ENCODE measurements around the gene LCT.
"Not testable (repeated sequence)": the region's sequence is repeated elsewhere in the genome, so short reads cannot be mapped to it uniquely, and the experiment has no call there.

Gene LCT

DNA sequence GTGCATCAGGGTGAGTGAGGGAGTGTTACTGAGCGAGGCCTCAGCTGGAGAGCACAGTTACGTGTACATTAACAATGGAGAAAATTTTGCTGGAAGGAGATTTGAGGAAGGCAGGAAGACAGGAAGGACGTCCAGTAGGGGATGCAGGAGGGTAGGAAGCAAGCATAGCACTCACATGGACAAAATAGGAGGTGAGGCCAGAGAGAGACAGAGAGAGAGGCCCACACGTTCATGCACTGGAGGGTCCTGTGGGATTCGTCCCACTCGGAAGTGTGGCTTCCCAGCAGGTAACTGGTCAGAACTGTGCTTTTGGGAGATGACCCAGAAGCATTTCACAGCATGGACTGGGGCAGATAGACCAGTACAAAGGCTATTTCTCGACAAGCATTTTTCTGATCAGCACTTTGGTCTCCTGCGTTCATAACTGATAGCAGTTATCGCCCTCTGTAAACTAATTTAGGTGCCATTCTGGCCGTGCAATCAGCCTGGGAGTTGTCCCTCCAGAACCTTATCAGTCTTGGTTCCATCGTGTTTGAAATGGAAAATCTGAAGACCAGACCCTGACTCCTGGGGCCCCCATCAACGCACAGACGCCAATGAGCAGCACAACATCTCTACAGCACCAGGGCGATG, 5.7 kb downstream of the LCT start:
- no peak for DNase-seq

DNA sequence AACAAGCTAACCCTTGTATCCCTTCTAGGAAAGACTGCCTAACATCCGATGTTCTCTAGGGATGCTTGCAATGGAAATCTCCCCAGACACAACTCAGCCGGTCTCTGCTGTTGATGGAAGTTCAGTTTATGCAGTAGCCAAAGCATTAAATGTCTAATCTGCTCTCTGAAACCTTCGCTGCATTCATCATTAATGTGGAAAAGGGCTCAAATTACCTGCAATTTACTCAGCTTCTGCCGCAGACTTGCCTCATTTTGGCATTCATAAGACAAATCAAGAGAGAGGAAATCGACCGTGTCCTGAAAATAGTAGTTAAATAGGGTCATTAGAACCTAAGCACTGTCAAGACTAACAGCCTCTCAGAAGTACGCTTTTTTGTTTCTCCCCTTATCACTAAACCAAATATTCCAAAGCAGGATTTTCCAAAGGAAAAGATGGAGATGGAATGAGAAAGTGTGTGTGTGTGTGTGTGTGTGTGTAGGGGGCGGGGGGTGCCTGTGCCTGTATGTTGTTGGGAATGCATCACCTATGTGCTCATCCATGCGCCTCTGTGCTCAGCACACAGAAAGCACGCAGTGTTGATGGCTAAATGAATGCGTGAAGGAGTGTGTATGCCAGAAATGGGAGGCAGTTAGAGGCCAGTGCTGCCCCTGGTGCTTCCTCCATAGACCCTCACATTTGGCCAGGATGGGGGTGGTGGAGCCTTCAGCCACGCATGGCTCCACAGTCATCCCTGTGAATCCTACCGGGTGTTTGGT, 7.4 kb downstream of the LCT start:
- DNase-seq = no peak

DNA sequence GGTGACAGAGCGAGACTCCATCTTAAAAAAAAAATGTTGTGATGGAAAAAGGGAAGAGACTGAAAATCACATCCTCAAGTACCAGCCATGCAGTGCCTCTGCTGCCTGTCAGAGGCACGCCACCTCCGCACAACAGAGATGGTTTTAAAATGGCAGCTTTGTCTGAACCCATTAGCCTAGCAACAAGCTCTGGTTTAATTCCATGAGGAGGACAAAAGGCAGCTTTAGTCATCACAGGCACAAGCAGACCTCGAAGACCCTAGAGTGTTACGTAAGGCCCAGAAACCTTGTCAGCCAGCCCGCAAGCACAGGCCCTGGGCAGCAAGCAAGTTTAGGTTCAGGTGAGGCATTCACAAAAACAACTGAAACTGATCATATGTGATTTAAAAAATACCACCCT, 10.4 kb downstream of the LCT start:
- DNase-seq = no peak

DNA sequence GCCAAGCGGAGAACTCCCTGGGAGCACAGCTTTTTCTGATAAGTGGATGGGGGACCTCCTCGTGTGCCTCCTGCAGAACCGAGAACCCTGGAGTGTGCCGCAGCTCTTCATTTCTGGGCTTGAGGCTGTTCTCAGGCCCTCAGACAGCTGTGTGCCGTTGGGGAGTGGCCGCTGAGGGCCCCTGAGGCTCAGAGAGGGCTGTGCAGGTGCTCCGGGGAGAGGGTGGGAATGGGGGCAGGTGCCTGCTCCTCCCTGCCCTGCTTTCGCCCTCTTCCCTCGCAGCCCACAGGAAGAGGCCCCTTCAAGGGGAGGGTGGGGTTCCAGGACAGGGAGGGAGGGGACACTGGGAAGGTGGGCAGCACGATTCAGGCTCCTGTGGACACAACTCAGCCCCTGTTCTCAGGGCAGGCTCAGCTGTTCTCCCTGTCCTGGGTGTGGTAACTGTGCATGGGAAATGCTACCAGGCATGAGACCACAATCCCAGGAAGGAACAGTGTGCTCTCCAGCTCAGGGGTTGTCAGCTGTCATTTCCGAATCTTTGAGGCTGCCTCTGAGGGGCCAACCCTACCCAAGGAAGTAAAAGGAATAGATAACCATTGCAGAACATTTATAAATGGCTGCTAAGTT, 11.3 kb downstream of the LCT start:
- DNase-seq = peak in 1 of 2 experiments; percentile 45

DNA sequence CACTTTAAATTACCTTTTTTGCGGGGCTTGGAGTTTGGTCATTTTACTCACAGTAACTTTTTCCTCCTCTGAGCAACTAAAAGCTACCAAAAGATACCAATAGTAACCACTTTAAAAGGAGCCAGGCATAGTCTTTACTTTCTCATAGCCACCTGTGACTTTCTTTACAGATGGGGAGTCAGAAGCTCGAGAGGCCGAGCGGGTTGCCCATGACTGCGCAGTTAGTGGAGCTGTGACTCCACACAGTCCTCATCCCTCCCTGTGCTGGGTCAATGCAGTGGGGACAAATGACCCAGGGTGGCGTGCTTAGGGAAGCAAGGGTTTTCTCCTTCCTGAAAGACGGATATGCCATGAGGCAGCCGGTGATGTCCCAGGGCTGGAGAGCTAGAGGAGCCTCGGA, 11.9 kb downstream of the LCT start:
- DNase-seq = no peak

DNA sequence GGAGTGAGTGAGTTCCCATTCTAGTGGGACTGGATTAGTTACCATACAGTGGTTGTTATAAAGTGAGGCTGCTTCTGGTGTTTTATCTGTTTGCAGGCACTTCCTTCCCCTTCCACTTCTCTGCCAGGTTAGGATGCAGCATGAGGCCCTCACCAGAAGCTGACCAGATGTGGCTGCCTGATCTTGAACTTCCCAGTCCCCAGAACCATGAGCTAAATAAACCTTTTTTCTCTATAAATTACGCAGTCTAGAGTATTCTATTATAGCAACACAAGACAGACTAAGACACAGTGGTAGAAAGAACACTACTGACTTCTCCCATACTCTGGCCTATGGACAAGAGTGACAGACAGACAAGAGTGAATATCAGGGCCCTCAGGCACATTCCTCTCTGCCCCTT, 14.1 kb downstream of the LCT start:
- DNase-seq = no peak

DNA sequence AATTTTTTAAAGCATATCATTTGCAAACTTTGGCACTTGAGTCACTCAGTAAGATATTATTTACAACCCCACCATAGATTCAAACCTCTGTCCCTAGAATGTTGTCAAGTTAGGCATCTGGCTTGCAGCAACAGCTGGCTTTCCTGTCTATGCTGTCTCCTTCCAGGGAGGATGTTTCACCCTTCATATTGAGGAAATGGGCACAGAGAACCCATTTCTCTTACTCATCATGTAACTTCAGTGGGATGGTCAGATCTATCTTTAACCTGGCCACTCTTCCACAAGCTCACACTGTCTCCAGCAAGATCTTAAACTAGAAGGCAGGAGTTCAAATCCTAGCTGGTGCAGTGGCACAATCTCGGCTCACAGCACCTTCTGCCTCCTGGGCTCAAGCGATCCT, 15.8 kb downstream of the LCT start:
- DNase-seq = no peak

DNA sequence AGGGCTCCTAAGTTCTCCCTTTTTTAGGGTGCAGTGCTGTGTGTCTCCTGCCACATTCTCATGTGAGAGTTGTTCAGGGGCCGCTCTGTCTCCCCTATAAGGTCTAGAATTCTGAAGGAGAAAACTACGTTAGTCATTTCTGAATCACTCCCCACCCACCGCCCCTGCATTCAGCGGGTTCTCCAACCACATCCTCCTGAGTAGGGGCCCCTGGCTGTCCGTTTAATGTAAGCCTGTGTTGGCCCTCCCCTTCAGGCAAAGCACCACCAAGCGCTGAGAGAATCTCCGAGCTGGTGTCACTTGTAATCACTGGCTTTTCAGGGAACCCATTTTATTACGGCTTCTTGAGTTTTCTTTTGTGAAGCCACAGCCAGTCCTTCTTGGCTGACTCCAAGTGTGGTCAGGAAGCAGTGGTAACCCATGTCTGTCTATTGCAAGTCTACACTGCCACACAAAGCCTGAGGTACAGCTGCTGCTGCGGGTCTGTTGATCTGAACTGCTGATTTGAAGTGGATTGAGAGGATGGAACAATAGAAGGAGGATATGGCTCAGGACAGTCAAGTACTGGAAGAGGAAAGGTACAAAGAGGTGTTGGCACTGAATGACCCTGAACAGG, 16.9 kb downstream of the LCT start:
- DNase-seq = no peak

DNA sequence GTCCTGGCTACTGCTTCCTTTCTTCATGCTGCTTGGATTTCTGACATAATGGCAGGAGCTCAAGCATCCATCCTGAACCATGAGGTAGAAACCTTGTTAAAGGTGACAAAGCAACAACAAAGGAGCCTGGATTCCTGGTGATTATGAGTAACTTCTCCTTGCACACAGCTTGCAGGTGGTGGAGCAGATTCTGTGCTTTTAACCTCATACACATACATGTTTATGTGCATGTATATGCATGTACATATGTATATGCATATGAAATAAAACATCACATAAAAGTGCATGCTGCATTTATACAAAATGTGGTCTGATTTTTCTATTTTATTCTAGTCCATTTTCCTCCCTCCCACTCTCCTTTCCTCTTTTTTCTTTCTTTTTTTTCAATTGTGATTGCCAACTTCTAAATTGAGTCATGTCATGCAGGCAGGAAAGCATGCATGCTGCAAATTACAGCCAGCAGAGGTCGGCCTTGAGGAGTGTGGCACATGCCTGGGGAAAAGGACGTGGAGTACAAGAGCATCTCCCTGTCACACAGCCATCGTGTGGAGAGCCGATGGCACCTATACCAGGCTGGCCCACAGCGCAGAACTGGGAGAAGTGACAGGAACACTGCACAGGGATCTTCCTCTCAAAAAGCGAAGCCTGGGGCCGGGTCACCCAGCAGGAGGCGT, 17.9 kb downstream of the LCT start:
- no peak for DNase-seq

DNA sequence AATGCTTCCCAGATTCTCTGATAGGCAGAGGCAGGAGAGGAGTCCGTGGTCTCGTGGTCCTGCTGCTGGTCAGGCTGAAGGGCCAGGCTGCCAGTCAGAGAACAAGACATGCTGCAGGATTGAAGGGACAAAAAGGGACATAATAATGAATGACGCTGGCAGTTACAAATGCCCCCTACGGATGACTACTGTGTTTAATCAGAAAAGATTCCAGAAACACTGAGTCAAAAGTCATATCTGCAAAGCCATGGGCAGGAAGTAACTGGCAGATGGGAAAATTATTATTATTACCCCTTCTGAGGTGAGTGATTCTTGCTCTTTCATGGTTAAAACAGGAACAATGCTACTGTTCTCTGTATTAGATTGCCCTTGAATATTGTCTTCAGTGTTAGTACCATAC, 19.0 kb downstream of the LCT start:
- no peak for DNase-seq

DNA sequence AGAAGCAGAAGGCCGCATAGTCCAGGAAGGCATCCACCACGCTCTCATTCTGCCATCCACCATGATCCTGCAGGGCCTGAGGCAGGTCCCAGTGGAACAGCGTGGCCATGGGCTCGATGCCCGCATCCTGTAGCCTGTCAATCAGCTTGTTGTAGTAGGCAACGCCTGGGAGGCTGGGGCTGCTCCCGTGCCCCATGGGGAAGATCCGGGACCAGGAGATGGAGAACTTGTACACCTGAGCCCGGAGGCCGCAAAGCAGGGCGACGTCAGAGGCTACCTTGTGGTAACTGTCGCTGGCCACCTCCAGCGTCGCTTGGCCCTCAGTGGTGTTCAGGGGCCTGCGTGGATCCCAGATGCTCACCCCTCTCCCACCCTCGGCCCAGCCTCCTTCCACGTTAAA, 19.5 kb downstream of the LCT start:
- no peak for DNase-seq

DNA sequence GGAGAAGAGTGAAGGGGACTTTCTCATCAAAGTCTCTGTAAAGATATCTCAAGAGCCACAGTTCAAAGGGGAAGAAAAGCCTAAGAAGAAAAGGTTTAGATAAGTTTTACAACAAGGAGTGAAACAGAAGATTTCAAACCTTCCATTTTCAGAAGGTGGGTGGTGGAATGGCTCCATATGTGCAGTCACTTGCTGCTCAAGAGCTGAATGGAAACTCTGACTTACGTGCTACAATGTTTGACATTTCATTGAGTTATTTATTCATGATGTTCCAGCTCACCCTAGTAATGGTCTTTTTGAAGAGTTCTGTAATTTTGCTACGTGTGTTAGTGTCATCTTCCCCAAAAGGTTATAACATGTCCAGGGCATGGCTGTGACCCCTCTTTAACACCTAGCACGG, 21.7 kb downstream of the LCT start:
- no peak for DNase-seq

DNA sequence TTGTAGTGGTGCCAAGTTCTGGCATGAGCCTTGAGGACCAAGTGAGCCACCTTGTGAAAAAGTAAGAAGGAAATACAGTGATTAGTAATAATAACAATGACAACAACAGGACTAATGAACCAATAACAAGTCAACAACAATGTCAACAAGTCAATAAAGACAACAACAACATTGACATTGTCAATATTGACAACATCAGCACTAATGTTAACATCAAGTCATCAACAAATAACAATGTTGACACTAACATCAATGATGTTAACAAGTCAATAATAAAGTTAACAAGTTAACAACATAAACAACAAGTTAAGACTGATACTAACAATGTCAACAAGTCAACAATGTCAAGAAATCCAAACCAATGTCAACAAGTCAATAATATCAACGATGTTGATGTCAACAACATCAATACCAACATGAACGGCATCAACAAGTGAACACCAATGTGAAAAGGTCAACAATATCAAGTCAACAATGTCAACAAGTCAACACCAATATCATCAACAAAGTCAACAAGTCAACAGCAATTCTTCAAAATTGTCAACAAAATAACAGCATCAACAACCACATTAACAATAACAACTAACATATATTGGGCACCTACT, 24.0 kb downstream of the LCT start:
- DNase-seq = no peak

DNA sequence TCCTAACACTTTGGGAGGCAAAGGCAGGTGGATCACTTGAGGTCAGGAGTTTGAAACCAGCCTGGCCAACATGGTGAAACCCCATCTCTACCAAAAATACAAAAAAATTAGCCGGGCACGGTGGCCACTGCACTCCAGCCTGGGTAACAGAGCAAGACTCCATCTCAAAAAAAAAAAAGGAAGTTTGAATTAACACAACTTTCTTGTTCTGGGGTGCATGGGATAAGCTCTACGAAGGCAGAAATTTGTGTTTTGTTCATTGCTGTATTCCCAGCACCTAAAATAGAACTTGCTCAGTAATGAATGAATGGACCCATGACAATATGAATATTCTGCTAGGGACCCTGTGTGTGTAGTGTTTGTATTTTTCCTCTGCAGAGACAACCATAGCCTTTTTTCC, 29.1 kb downstream of the LCT start:
- DNase-seq = not testable (repeated sequence)

DNA sequence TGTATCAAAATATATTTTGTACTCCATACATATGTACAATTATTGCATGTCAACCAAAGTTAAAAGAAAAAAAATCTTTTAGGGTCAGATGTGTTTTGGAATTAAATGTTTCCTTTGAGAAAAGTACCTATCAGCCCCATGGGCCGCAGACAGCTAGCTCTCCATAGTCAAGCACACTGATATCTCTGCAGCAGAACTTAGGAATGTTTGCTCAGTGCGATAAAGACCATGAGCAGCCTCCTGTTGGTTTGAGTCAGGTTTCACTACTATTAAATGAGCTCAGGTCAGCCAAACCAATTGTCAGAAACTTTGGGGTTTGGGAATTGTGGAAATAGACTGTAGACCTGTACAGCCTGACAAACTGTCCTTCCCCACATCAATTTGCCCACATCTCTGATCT, 33.7 kb downstream of the LCT start:
- no peak for DNase-seq

DNA sequence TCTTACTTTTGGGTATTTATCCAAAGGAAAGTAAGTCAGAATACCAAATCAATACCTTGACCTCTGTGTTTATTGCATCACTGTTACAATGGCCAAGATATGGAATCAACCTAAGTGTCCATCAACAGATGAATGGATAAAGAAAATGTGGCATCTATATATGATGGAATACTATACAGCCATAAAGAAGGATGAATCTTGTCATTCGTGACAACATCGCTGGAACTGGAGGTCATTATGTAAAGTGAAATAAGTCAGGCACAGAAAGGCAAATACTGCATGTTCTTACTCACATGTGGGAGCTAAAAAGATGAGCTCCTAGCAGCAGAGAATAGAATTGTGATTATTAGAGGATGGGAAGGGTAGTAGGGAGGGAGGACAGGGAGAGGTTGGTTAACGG, 34.6 kb downstream of the LCT start:
- no peak for DNase-seq

DNA sequence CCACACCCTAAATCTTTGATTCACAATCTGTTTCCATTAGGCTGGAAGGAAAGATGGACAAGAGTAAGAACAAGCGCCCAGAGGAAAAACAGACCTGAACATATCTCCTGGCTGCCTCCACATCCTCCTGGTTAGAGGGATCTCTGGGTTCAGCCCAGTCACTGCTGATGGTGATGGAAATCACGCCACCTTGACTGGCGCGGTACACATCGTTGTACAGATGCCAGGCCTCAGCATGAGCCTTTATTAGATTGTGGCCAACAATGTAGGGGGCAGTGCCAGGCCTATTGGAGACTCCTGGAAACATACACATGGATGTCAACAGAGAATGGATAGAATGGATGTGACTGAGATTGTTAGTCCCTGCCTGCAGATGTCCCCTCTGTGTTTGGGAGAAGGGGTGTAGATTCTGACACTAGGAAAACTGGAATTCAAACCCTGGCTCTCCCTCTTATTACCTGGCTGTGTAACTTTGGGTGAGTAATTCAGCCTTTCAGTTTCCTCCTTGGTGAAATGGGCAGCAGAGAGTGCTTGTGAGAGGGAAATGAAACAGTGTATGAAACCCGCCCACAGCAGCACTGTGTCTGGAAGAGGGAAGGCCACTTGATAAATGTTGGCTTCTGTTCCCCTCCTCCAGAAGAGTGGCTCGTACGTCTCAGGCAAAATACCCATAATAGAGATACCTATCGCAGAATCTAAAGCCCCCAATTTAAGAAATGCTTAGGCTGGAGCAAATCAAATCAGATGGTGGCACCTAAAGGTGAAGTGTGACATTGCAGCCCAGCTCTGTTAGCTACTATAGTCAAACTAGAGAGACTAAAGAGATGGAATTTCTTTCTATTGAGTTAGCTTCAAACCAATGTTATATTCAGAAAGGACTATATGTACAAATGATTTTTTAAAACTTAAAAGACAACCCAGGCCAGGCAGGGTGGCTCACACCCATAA, 36.2 kb downstream of the LCT start:
- no peak for DNase-seq

DNA sequence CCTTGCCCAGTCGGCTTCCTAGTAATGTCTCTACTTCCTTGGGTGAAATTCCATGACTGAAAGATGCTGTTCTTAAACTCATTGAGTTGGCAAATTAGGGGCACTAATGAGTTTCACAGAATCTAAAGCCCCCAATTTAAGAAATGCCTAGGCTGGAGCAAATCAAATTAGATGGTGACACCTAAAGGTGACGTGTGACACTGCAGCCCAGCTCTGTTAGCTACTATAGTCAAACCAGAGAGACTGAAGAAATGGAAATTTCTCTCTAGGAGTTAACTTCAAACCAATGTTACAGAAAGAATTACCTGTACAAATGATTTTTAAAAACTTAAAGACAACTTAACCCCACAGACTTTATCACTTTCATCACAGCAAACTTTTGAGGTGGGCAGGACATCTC, 37.2 kb downstream of the LCT start:
- DNase-seq = no peak

DNA sequence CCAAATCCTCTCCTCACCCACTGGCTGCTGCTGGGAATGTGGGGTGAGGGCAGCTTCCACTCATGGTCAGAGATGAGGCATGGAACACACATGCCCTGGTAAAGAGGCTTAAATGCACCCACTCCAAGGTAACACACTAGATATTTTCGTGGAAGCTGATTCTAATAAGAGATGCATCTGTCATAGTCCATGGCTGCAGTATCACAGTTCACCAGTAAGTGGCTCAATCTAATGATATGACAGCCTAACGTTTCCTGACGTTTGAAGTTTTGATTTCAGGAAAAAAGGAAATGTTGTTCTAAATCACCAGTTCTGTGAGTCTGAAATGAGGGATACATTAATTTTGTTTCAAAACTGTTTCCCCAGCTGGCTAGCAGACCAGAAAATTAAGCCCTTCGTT, 38.2 kb downstream of the LCT start:
- peak in 1 of 2 experiments; percentile 18 for DNase-seq

DNA sequence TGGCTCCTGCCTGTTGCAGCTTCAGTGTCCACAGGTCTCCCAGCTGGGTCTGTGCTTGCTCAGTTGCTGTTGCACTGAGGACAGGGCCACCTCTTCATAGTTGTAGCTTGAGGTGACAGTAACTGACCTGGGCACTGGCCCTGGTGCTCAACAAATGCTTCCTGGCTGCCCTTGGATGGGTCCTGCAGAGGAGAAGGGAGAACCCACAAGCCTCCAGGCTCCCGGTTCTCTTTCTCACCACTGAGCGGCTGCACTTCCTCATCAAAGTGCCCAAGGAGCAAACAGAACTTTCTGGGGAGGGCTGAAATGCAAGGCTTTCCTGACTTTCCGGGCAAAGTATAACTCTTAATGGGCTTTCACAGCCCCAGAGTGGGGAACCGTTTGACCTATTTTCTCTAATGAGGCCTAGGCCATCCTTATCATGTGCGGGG, 38.7 kb downstream of the LCT start:
- no peak for DNase-seq

DNA sequence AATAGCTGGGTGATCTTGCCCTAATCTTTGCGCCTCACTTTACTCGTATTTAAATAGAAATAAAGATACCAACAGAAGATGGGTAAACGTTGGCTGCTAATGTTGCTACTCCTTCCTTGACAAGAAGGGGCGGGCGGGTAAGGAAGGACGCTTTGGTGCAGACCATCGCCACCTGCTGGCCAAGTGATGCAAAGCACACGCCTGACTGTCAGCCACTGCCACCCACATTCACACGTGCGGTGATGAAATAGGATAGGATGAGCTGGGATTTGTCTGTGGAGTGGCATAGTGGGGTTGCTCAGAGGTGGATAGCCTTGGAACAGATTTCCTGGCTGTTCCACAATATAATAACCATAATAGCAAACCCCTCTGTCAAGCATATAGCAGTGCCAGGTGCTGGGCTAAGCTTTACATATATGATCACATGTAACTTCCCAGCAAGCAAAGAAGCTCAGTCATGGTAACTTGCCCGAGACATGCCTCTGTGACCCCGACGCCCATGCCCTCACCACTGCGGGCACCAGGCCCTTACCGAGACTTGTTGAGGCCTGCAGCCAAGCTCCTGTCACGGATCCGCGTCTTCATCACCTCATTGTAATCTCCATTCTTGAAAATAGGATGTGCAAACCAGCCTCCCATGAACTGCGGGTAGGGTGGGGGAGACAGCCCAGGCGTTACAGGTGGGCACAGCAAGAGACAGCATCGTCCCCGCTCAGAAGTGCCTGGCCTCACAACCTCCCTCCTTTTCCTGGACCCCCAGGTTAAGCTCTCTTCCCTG, 39.3 kb downstream of the LCT start:
- peak; percentile 43 to 85 for DNase-seq

All from NCI-H526 (cell line).